Measurements from ENCODE around the gene PARVB. TPM values are rescaled to one million over a fixed set of nuclear protein-coding genes. Genes with fewer than 3 reads are reported as not detected.
"Not testable (repeated sequence)": the region's sequence is repeated elsewhere in the genome, so short reads cannot be mapped to it uniquely, and the experiment has no call there.

Gene PARVB
- polyA plus RNA-seq, 1 donor (not counting 4 experiments of a cell fraction or from before 2014, with no cell fraction given): 10.5 TPM

GRCh38 chr22:44109416-44109815, 85.3 kb downstream of the PARVB start:
- TF ChIP-seq EZH2 (IDR thresholded peaks at IDR 0.05; ENCODE audit: low read length) (no peak), CTCF (optimal IDR thresholded peaks at IDR 0.05 in 1 of 3, IDR thresholded peaks at IDR 0.05 in 1 of 3, conservative IDR thresholded peaks at IDR 0.05 in 1 of 3; ENCODE audit: extremely low read depth in 1 of 3, insufficient read depth in 2 of 3, low read length in 3 of 3) (no peak)
- FAIRE-seq: no peak
- dilution Hi-C loops (cut with MboI; ENCODE audit: extremely low pct_ligation_motif_present, low sequenced_read_pairs): no loop called here

GRCh38 chr22:44110656-44111055, 86.6 kb downstream of the PARVB start:
- H2AFZ ChIP-seq (ENCODE audit: control insufficient read depth, low read length); DNase-seq (ENCODE audit: low read depth, low spot score); H3K4me1 ChIP-seq (ENCODE audit: control insufficient read depth, extremely low read depth, insufficient read depth, low read length); H3K9ac ChIP-seq (ENCODE audit: control insufficient read depth, extremely low read depth, insufficient read depth, low read length); dilution Hi-C loops (cut with MboI; ENCODE audit: extremely low pct_ligation_motif_present, low sequenced_read_pairs); H3K27ac ChIP-seq (ENCODE audit: control insufficient read depth, insufficient read depth, low read length); H4K20me1 ChIP-seq (ENCODE audit: control insufficient read depth, extremely low read depth, insufficient read depth, low read length); H3K9me3 ChIP-seq (ENCODE audit: control insufficient read depth, low read depth, low read length); H3K4me2 ChIP-seq (ENCODE audit: control insufficient read depth, extremely low read depth, insufficient read depth, low read depth, low read length); H3K4me3 ChIP-seq (ENCODE audit: control insufficient read depth in 2 of 3, extremely low read depth in 1 of 3, insufficient read depth in 2 of 3, low read depth in 1 of 3, low read length in 3 of 3); H3K27me3 ChIP-seq (ENCODE audit: control insufficient read depth, extremely low read depth, insufficient read depth, low read length); FAIRE-seq; H3K9me1 ChIP-seq (ENCODE audit: control insufficient read depth, extremely low read depth, insufficient read depth, low read length); H3K36me3 ChIP-seq (ENCODE audit: control insufficient read depth in 2 of 2, extremely low read depth in 1 of 2, insufficient read depth in 2 of 2, low read length in 2 of 2); H3K79me2 ChIP-seq (ENCODE audit: control insufficient read depth, insufficient read depth, low read length): not testable (repeated sequence)

More at GRCh38 chr22:44109416-44109815, 85.3 kb downstream of the PARVB start:
- Histone ChIP-seq H3K27ac (ENCODE audit: control insufficient read depth, insufficient read depth, low read length) (no peak overlapping the region), H3K9me3 (ENCODE audit: control insufficient read depth, low read depth, low read length) (no peaks in the 10 kb centered on the region), H3K9ac (ENCODE audit: control insufficient read depth, extremely low read depth, insufficient read depth, low read length) (no peak overlapping the region), H3K4me1 (ENCODE audit: control insufficient read depth, extremely low read depth, insufficient read depth, low read length) (no peaks in the 10 kb centered on the region), H3K9me1 (ENCODE audit: control insufficient read depth, extremely low read depth, insufficient read depth, low read length) (no peaks in the 10 kb centered on the region), H3K79me2 (ENCODE audit: control insufficient read depth, insufficient read depth, low read length) (no peaks in the 10 kb centered on the region), H3K4me2 (ENCODE audit: control insufficient read depth, extremely low read depth, insufficient read depth, low read depth, low read length) (no peak overlapping the region), H2AFZ (ENCODE audit: control insufficient read depth, low read length) (no peak overlapping the region), H3K4me3 (ENCODE audit: control insufficient read depth in 2 of 3, extremely low read depth in 1 of 3, insufficient read depth in 2 of 3, low read depth in 1 of 3, low read length in 3 of 3) (no peak overlapping the region), H3K27me3 (ENCODE audit: control insufficient read depth, extremely low read depth, insufficient read depth, low read length) (no peaks in the 10 kb centered on the region), H4K20me1 (ENCODE audit: control insufficient read depth, extremely low read depth, insufficient read depth, low read length) (no peaks in the 10 kb centered on the region), H3K36me3 (ENCODE audit: control insufficient read depth in 2 of 2, extremely low read depth in 1 of 2, insufficient read depth in 2 of 2, low read length in 2 of 2) (no peaks in the 10 kb centered on the region)
- no peak for DNase-seq (ENCODE audit: low read depth, low spot score)

GRCh38 chr22:44111562-44112155, 87.6 kb downstream of the PARVB start:
- H3K36me3 ChIP-seq (ENCODE audit: control insufficient read depth in 2 of 2, extremely low read depth in 1 of 2, insufficient read depth in 2 of 2, low read length in 2 of 2): no peaks in the 10 kb centered on the region
- H3K27me3 ChIP-seq (ENCODE audit: control insufficient read depth, extremely low read depth, insufficient read depth, low read length): no peaks in the 10 kb centered on the region
- no peak overlapping the region for H3K4me3 ChIP-seq (ENCODE audit: control insufficient read depth in 2 of 3, extremely low read depth in 1 of 3, insufficient read depth in 2 of 3, low read depth in 1 of 3, low read length in 3 of 3)
- no peaks in the 10 kb centered on the region for H4K20me1 ChIP-seq (ENCODE audit: control insufficient read depth, extremely low read depth, insufficient read depth, low read length)
- no peak overlapping the region for H3K4me2 ChIP-seq (ENCODE audit: control insufficient read depth, extremely low read depth, insufficient read depth, low read depth, low read length)
- H3K9me3 ChIP-seq (ENCODE audit: control insufficient read depth, low read depth, low read length): no peaks in the 10 kb centered on the region
- no peaks in the 10 kb centered on the region for H3K4me1 ChIP-seq (ENCODE audit: control insufficient read depth, extremely low read depth, insufficient read depth, low read length)
- H3K9me1 ChIP-seq (ENCODE audit: control insufficient read depth, extremely low read depth, insufficient read depth, low read length): peaks cover 3% of the 10 kb centered on the region
- no peaks in the 10 kb centered on the region for H3K79me2 ChIP-seq (ENCODE audit: control insufficient read depth, insufficient read depth, low read length)
- no peak overlapping the region for H2AFZ ChIP-seq (ENCODE audit: control insufficient read depth, low read length)
- no peak for DNase-seq (ENCODE audit: low read depth, low spot score)
- dilution Hi-C loops (cut with MboI; ENCODE audit: extremely low pct_ligation_motif_present, low sequenced_read_pairs): no loop called here
- H3K9ac ChIP-seq (ENCODE audit: control insufficient read depth, extremely low read depth, insufficient read depth, low read length): no peak overlapping the region
- H3K27ac ChIP-seq (ENCODE audit: control insufficient read depth, insufficient read depth, low read length): no peak overlapping the region
- no peak for TF ChIP-seq EZH2 (IDR thresholded peaks at IDR 0.05; ENCODE audit: low read length)
- TF ChIP-seq CTCF (optimal IDR thresholded peaks at IDR 0.05 in 1 of 3, IDR thresholded peaks at IDR 0.05 in 1 of 3, conservative IDR thresholded peaks at IDR 0.05 in 1 of 3; ENCODE audit: extremely low read depth in 1 of 3, insufficient read depth in 2 of 3, low read length in 3 of 3): no peak
- FAIRE-seq: no peak
